Osteocyte (in vitro differentiated cells): ENCODE results near the gene NANOG. TPM values are rescaled to one million over a fixed set of nuclear protein-coding genes. Genes with fewer than 3 reads are reported as not detected.
A peak's percentile ranks its signal among the peaks of the same experiment; 100 is the strongest.
"Not testable (repeated sequence)": the region's sequence is repeated elsewhere in the genome, so short reads cannot be mapped to it uniquely, and the experiment has no call there.

ENCODE experiments used
- DNase-seq: peaks from one replicate; pipeline ENCODE4 v3.0.0; 2021; ENCODE audit warnings: mixed read lengths; ENCODE audit not compliant: unreplicated experiment; ENCODE audit errors: extremely low spot score
- H3K27ac Mint-ChIP-seq: one replicate; pipeline ENCODE4 v1.8.0; 2021; ENCODE audit warnings: mild to moderate bottlenecking, mixed read lengths; ENCODE audit not compliant: unreplicated experiment
- H3K27me3 Mint-ChIP-seq: one replicate; pipeline ENCODE4 v1.8.0; 2021; ENCODE audit warnings: mixed read lengths; ENCODE audit not compliant: unreplicated experiment
- H3K36me3 Mint-ChIP-seq: one replicate; pipeline ENCODE4 v1.8.0; 2021; ENCODE audit warnings: mixed read lengths; ENCODE audit not compliant: unreplicated experiment
- H3K4me1 Mint-ChIP-seq: one replicate; pipeline ENCODE4 v1.8.0; 2021; ENCODE audit warnings: mixed read lengths; ENCODE audit not compliant: unreplicated experiment
- H3K4me3 Mint-ChIP-seq: one replicate; pipeline ENCODE4 v1.8.0; 2021; ENCODE audit warnings: mild to moderate bottlenecking, moderate library complexity, mixed read lengths; ENCODE audit not compliant: unreplicated experiment
- H3K9me3 Mint-ChIP-seq: one replicate; pipeline ENCODE4 v1.8.0; 2021; ENCODE audit warnings: mixed read lengths; ENCODE audit not compliant: unreplicated experiment
- total RNA-seq: library from RNA; stranded (reverse); gene quantifications from 2 replicates; pipeline ENCODE4 v1.2.1, GENCODE V29; 2021
- TF ChIP-seq, protein P1 (sequence below): fragments of 200-600 bp; sonication (generic); IDR thresholded peaks from 2 replicates; pipeline ENCODE4 v1.5.0; 2021; ENCODE audit warnings: antibody characterized with exemption, mild to moderate bottlenecking, moderate library complexity

The NANOG gene
- total RNA-seq, 1 donor from 2014 or later, result 0.08 TPM

DNA sequence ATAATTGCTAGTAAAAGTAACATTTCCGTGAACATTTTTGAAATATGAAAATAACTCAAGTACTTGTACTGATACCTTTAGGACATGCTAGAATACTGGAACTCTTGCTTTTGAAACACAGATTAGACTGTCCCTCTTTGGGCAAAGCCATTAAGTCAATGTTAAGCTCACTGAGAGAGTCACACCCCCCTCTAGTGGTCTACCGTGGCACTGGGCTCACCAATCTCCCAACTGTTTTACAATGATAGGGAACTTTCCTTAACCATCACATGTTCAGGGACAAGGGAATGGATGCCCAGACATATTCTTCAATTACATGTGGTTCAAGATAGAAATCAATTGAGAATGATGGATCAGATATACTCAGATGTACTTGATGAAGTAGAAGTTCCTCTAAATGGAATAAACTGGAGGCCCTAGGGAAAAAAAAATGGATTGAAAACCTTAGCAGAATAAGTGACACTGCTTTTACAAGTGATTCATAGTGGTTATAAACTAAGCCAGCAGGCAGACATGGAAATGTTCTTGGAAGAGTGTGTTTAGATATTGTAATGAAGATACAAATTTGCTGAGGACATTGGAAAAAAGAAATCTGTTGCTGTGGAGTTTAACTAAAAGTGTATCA lies 17.8 kb downstream of the NANOG start:
- no peak overlapping the region for H3K27ac Mint-ChIP-seq
- H3K4me3 Mint-ChIP-seq, result no peak overlapping the region
- peak; percentile 87 for DNase-seq
- TF ChIP-seq, protein P1, sequence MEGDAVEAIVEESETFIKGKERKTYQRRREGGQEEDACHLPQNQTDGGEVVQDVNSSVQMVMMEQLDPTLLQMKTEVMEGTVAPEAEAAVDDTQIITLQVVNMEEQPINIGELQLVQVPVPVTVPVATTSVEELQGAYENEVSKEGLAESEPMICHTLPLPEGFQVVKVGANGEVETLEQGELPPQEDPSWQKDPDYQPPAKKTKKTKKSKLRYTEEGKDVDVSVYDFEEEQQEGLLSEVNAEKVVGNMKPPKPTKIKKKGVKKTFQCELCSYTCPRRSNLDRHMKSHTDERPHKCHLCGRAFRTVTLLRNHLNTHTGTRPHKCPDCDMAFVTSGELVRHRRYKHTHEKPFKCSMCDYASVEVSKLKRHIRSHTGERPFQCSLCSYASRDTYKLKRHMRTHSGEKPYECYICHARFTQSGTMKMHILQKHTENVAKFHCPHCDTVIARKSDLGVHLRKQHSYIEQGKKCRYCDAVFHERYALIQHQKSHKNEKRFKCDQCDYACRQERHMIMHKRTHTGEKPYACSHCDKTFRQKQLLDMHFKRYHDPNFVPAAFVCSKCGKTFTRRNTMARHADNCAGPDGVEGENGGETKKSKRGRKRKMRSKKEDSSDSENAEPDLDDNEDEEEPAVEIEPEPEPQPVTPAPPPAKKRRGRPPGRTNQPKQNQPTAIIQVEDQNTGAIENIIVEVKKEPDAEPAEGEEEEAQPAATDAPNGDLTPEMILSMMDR, result peak; percentile 91
- H3K4me1 Mint-ChIP-seq, result peaks cover 8% of the 10 kb centered on the region
- H3K27me3 Mint-ChIP-seq, result peaks cover 2% of the 10 kb centered on the region
- no peaks in the 10 kb centered on the region for H3K9me3 Mint-ChIP-seq
- H3K36me3 Mint-ChIP-seq, result no peaks in the 10 kb centered on the region

DNA sequence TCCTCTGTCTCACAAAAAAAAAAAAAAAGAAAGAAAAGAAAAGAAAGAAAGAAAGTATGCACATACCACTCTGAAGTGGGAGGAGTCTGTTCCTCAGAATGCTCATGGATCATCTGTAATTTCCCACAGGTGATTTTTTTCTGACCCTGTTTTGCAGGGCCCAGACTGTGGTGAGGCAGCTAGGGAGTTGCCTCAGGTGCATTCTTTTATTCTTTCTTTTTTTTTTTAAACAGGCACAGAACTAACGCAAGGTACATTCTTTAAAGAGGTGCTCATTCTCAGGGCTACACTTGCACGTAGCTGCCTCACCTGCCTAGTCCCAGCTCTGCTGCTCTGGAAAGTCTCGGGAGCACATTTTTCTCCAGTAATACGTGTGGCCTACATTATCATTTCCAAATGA lies 36.6 kb downstream of the NANOG start:
- H3K27me3 Mint-ChIP-seq, H3K27ac Mint-ChIP-seq, H3K9me3 Mint-ChIP-seq, DNase-seq, H3K36me3 Mint-ChIP-seq, H3K4me1 Mint-ChIP-seq, H3K4me3 Mint-ChIP-seq: not testable (repeated sequence)

DNA sequence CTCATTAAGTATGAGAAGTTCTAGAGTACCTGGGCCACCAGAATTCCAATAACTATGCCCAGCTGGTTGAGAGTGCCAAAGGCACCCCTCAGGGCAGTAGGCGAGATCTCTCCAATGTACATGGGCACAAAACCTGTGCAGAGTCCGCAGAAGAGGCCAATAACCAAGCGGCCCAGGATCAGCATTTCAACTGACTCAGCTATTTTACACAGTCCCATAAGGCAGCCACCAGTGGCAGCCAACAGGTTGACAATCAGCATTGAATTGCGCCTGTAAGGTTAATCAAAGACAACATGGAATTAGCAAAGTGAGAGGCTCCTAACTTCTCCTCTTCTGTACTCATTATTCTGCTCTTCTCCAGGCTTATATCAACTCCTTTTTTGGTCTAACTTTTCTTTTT lies 40.5 kb downstream of the NANOG start:
- not testable (repeated sequence) for H3K36me3 Mint-ChIP-seq, DNase-seq, H3K4me1 Mint-ChIP-seq, H3K27ac Mint-ChIP-seq, H3K9me3 Mint-ChIP-seq, H3K27me3 Mint-ChIP-seq, H3K4me3 Mint-ChIP-seq

DNA sequence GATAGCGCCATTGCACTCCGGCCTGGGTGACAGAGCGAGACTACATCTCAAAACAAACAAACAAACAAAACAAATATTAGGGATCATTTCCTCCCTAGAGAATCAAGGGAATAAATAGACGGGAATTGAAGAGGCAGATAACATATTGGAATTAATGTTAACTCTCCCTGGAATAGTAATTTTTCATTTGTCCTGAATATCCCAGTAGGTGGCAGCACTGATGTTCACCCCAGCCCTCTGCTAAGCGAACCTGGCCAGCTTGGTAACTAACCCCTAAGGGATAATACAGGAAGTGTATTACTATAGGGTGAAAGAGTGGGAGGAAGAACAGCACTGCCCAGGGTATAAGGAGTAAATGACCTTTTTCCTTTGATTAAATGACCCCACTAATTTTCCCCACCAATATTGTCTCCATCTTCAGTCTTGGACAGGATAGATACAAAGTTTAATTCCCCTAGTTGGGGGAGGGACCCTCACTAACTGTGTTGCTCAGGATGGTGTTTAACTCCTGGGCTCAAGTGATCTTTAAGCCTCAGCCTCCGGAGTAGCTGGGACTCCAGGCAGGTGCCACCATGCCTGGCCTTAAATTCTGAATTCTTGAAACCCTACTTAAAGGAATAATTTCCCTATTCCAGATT lies 43.0 kb downstream of the NANOG start:
- H3K27ac Mint-ChIP-seq, result no peak overlapping the region
- DNase-seq, result no peak
- no peaks in the 10 kb centered on the region for H3K36me3 Mint-ChIP-seq
- H3K4me1 Mint-ChIP-seq, result no peaks in the 10 kb centered on the region
- TF ChIP-seq, protein P1, result peak; percentile 64
- H3K9me3 Mint-ChIP-seq, result no peaks in the 10 kb centered on the region
- no peak overlapping the region for H3K4me3 Mint-ChIP-seq
- H3K27me3 Mint-ChIP-seq, result peaks cover 2% of the 10 kb centered on the region

DNA sequence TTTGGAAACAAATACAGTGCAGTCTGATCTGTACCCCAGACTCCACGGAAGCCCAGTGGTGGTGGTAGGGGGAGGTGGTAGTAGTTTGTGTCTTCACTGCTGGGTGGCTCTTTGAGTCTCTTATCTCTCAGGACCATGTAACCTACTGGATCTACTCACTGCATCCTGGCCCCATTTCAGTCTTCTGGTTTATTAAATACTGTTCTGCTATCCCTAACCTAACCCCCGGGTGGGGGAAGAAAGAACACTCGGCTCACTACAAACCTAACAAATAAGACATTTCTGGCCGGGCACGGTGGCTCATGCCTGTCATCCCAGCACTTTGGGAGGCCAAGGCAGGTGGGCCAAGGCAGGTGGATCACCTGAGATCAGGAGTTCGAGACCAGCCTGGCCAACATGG lies 44.0 kb downstream of the NANOG start:
- not testable (repeated sequence) for H3K27me3 Mint-ChIP-seq, H3K36me3 Mint-ChIP-seq, DNase-seq, H3K4me1 Mint-ChIP-seq, H3K9me3 Mint-ChIP-seq, H3K4me3 Mint-ChIP-seq, H3K27ac Mint-ChIP-seq

DNA sequence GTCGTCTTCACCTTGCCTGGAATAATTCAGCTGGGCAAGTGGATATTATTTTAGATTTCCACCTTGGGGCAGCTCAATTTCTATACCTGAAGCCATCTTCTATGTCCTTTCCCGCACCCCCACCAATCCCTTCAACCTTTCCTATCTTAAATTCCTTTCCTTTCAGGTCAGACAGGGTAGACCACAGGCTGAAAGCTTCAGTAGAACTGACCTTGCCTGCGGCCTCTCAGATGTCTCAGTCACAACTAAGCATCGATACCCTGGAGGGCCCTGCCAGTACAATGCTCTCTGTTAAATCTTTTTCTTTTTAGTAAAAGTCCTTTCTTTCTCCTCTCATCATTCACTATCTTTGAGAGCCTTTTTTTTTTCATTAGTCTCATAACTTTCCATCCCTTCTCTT lies 44.6 kb downstream of the NANOG start:
- DNase-seq, result no peak

More for the DNA sequence above, 44.6 kb downstream of the NANOG start:
- Mint-ChIP-seq H3K36me3 (no peaks in the 10 kb centered on the region), H3K9me3 (no peaks in the 10 kb centered on the region), H3K4me3 (no peak overlapping the region), H3K4me1 (no peaks in the 10 kb centered on the region), H3K27ac (no peak overlapping the region), H3K27me3 (no peaks in the 10 kb centered on the region)
- TF ChIP-seq, protein P1, result no peak
